BJ (cell line): ENCODE data around the gene KCNA10. TPM values are rescaled to one million over a fixed set of nuclear protein-coding genes. Genes with fewer than 3 reads are reported as not detected.

Experiments
- CTCF ChIA-PET: fragments of 350-600 bp; formaldehyde crosslinking; extraction: SDS; loops from one replicate; lab custom pipeline; 2021; ENCODE audit warnings: antibody characterized with exemption, inconsistent platforms; lab: Yijun Ruan, JAX
- POLR2A ChIA-PET: fragments of 300-600 bp; sonication (Branson Sonifier 250); formaldehyde crosslinking; extraction: SDS; loops from one replicate; lab custom pipeline; 2021; ENCODE audit warnings: antibody characterized with exemption; lab: Charles Lee
- DNase-seq: peaks from one replicate; pipeline ENCODE4 v3.0.0-alpha.2; 2011; ENCODE audit warnings: low read depth
- H3K27me3 ChIP-seq: 2 replicates; pipeline ENCODE4 v1.6.0; 2011; ENCODE audit warnings: low read length; ENCODE audit not compliant: control insufficient read depth, insufficient read depth
- H3K36me3 ChIP-seq: 2 replicates; pipeline ENCODE4 v1.5.1; 2011; ENCODE audit warnings: low read length; ENCODE audit not compliant: control insufficient read depth, insufficient read depth
- H3K4me3 ChIP-seq: 2 replicates; pipeline ENCODE4 v1.5.1; 2011; ENCODE audit warnings: low read depth, mild to moderate bottlenecking, control low read depth, low read length
- polyA plus RNA-seq: library from polyadenylated mRNA; depleted of rRNA; stranded (reverse); fragments of >200 nt; gene quantifications from 2 replicates; pipeline ENCODE4 v1.2.3, GENCODE V29; 2011
- TF ChIP-seq, protein P1 (sequence below): IDR thresholded peaks from 2 replicates; pipeline ENCODE4 v1.5.1; 2011; ENCODE audit warnings: low read depth, mild to moderate bottlenecking, control low read depth, inconsistent platforms, low read length, moderate library complexity; ENCODE audit not compliant: insufficient read depth

KCNA10 gene
- polyA plus RNA-seq, 1 experiment: not detected

DNA sequence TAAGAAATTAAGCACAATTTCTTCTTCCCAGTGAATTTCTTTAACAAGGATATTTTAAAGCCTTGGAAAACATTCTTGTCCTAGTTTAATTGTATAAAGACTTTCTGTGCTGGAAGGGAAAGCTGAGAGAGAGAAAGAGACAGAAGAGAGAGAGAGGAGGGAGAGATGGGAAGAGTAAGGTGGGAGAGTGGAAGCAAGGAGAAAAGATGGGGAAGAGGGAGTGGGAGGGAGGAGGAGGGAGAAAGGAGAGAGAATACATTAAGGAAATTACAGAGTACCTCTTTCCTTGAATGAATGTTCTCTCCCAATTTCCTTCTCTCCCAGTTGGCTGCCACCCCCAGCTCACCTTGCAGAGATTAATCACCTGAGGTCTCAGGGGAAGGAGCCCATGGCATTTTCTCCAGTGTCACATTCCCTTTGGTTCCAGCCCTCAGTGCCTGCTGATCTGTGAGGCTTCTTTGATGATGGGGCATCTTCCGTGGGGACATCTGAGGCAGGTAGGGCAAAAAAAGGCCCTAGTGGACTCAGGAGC is 32.4 kb upstream of the KCNA10 start:
- DNase-seq: no peak
- Histone ChIP-seq H3K4me3 (no peak overlapping the region), H3K27me3 (peaks cover 19% of the 10 kb centered on the region), H3K36me3 (no peaks in the 10 kb centered on the region)
- CTCF ChIA-PET: interaction anchor here (0.8 kb wide), 1 partner anchor 21 kb away, joined by 3 read pairs; no protein-coding TSS in a partner anchor
- TF ChIP-seq, protein P1, sequence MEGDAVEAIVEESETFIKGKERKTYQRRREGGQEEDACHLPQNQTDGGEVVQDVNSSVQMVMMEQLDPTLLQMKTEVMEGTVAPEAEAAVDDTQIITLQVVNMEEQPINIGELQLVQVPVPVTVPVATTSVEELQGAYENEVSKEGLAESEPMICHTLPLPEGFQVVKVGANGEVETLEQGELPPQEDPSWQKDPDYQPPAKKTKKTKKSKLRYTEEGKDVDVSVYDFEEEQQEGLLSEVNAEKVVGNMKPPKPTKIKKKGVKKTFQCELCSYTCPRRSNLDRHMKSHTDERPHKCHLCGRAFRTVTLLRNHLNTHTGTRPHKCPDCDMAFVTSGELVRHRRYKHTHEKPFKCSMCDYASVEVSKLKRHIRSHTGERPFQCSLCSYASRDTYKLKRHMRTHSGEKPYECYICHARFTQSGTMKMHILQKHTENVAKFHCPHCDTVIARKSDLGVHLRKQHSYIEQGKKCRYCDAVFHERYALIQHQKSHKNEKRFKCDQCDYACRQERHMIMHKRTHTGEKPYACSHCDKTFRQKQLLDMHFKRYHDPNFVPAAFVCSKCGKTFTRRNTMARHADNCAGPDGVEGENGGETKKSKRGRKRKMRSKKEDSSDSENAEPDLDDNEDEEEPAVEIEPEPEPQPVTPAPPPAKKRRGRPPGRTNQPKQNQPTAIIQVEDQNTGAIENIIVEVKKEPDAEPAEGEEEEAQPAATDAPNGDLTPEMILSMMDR: no peak
- POLR2A ChIA-PET: no interaction called here

DNA sequence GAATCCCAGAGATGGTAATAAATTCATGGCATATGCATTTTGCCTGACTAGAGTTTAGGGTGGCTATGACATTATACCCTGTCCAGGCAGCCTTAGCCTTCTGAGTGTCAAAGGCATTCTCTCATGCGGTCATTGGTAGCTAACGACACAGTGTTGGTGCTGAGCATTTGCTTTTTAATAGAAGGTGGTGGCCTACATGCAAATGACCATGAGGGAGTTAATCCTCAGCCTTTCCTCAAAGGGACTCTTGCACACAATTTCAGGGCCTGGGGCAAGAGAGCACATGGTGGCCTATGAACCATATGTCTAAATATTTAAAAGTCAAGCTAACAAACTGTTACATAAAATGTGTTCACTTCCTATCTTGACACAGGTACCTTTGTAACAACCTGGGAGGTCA is 30.9 kb upstream of the KCNA10 start:
- CTCF ChIA-PET: no interaction called here
- POLR2A ChIA-PET: no interaction called here
- TF ChIP-seq, protein P1: no peak
- peaks cover 8% of the 10 kb centered on the region for H3K27me3 ChIP-seq
- DNase-seq: no peak
- no peaks in the 10 kb centered on the region for H3K36me3 ChIP-seq
- H3K4me3 ChIP-seq: no peak overlapping the region

DNA sequence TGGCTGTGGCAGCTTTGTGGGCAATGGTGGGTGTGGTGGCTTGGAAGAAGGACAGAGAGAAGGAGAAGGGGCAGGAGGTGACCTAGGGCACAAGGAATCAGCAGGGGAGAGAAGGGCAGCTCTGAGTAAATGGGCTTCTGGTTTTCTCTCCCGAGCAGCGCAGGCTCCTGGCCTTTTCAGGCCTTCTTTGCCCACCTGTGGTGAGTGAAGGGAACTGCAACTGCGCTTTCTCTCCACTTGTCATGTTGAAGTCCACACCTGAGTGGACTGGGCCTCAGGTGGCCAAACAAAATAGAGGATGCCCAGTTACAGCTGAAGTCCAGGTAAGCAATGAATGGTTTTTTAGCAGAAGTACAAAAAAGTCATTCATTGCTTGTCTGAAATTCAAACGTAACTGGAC is 29.4 kb upstream of the KCNA10 start:
- peaks cover 6% of the 10 kb centered on the region; the same call in 1 of the 2 replicates for H3K27me3 ChIP-seq
- H3K36me3 ChIP-seq: no peaks in the 10 kb centered on the region
- TF ChIP-seq, protein P1: peak; percentile 46
- CTCF ChIA-PET: interaction anchor here (1.1 kb wide), 1 partner anchor 26 kb away, joined by 3 read pairs; no protein-coding TSS in a partner anchor
- no peak for DNase-seq
- POLR2A ChIA-PET: no interaction called here
- H3K4me3 ChIP-seq: no peak overlapping the region

DNA sequence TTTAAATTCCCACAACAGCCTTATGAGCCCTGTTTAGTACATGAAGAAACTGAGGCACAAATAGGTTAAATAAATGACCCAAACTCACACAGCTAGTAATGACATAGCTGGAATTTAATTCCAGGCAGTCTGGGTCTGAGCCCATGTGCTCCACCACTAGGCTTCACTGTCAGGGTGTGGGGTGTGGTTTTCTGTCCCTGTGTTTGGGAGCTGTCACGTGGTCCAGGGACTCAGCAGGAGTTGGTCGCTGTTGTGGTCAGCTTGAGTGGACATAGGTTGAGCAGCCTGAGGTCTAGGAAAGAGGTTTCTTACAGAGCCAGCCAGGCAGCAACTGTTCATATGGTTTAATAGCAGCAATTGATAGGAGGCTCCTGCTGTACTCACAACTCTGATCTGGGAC is 28.0 kb upstream of the KCNA10 start:
- ChIA-PET POLR2A (no interaction called here), CTCF (no interaction called here)
- Histone ChIP-seq H3K36me3 (no peaks in the 10 kb centered on the region), H3K27me3 (peaks cover 3% of the 10 kb centered on the region; the same call in 1 of the 2 replicates), H3K4me3 (no peak overlapping the region)
- no peak for DNase-seq
- TF ChIP-seq, protein P1: no peak

DNA sequence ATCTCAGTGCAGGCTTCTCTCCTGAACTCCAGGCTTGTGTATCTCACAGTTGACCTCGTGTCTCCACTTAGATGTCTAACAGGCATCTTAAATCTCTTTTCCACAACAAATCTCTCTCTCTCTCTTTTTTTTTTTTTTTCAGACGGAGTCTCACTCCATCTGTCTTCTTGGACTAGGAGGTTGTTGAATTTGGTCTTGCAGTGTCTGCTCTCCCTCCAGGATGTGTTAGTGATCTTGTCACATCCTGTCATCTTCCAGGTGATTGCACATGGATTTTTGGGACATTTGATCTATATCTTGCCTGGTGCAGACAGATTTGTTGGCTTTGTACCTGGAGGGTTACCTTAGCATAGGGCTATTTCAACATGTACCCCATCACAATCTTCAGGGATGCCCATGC is 26.5 kb upstream of the KCNA10 start:
- no peak for DNase-seq
- H3K27me3 ChIP-seq: peaks cover 3% of the 10 kb centered on the region; the same call in 1 of the 2 replicates
- no peak overlapping the region for H3K4me3 ChIP-seq
- CTCF ChIA-PET: no interaction called here
- no peaks in the 10 kb centered on the region for H3K36me3 ChIP-seq
- POLR2A ChIA-PET: no interaction called here
- TF ChIP-seq, protein P1: no peak
